Mucosa of stomach (tissue), 1 donor: ENCODE results near the gene DENND1C.

Experiments used
- H3K27me3 ChIP-seq: one replicate; pipeline ENCODE4 v1.7.0; 2013; ENCODE audit warnings: mild to moderate bottlenecking, low read length; ENCODE audit not compliant: control insufficient read depth, insufficient read depth
- H3K36me3 ChIP-seq: one replicate; pipeline ENCODE4 v1.7.0; 2013; ENCODE audit warnings: low read length; ENCODE audit not compliant: control insufficient read depth, insufficient read depth
- H3K4me1 ChIP-seq: one replicate; pipeline ENCODE4 v1.7.0; 2013; ENCODE audit warnings: mild to moderate bottlenecking, low read length; ENCODE audit not compliant: control insufficient read depth, insufficient read depth
- H3K4me3 ChIP-seq: one replicate; pipeline ENCODE4 v1.7.0; 2013; ENCODE audit warnings: low read length
- H3K9ac ChIP-seq: one replicate; pipeline ENCODE4 v1.7.0; 2013; ENCODE audit warnings: mild to moderate bottlenecking, low read length, moderate library complexity
- H3K9me3 ChIP-seq: one replicate; pipeline ENCODE4 v1.7.0; 2013; ENCODE audit warnings: mild to moderate bottlenecking, low read length, moderate library complexity; ENCODE audit not compliant: control insufficient read depth
- donor health status: Pancreatic carcinoma.

DENND1C gene, protein sequence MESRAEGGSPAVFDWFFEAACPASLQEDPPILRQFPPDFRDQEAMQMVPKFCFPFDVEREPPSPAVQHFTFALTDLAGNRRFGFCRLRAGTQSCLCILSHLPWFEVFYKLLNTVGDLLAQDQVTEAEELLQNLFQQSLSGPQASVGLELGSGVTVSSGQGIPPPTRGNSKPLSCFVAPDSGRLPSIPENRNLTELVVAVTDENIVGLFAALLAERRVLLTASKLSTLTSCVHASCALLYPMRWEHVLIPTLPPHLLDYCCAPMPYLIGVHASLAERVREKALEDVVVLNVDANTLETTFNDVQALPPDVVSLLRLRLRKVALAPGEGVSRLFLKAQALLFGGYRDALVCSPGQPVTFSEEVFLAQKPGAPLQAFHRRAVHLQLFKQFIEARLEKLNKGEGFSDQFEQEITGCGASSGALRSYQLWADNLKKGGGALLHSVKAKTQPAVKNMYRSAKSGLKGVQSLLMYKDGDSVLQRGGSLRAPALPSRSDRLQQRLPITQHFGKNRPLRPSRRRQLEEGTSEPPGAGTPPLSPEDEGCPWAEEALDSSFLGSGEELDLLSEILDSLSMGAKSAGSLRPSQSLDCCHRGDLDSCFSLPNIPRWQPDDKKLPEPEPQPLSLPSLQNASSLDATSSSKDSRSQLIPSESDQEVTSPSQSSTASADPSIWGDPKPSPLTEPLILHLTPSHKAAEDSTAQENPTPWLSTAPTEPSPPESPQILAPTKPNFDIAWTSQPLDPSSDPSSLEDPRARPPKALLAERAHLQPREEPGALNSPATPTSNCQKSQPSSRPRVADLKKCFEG

DNA sequence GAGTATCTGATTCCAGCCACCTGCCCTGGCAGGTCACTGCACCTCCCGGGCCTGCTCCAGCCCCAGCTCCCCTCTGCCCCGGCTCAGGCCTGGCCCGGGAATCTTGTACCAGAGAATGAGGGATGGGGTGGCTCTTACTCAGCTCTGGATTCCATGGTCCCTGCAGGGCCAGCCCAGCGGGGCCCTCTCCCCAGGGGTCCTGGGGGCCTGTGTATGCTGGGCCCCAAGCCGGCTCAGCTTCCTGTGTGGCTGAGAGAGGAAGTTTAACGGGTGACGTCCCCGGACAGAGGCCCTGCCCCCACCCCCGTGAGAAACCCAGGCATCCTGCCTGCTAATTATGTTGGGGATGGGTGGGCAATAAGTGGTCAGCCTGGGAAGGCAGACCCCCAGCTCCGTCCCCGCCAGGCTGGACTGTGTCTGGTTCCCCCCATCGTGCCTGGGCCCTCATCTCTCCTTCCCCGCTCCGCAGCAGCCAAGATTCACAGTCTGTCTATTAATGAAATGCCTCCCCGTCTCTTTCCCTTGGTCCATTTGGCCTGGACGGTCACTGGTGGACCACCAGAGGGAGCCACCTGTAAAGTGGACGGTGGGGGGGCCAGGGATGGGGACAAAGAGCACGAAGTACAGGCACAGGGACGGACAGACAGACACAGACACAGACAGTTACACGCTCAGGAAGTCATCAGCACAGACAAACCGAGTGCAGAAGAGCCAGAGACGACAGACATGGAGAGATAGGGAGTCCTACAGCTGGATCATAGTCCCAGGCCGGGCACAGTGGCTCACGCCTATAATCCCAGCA, at the start of gene DENND1C:
Gene DENND1C (minus strand): TSS at position 247 of the 802 bp plus-strand sequence. CDS start 92 bp downstream, at position 155.
- Histone ChIP-seq H3K9me3 (no peaks in the 10 kb centered on the region), H3K9ac (peak within 1 kb of the TSS; percentile 33), H3K4me3 (no peak within 1 kb of the TSS), H3K27me3 (peaks cover 8% of the 10 kb centered on the region), H3K36me3 (no peaks in the 10 kb centered on the region), H3K4me1 (peaks cover 4% of the 10 kb centered on the region)

DNA sequence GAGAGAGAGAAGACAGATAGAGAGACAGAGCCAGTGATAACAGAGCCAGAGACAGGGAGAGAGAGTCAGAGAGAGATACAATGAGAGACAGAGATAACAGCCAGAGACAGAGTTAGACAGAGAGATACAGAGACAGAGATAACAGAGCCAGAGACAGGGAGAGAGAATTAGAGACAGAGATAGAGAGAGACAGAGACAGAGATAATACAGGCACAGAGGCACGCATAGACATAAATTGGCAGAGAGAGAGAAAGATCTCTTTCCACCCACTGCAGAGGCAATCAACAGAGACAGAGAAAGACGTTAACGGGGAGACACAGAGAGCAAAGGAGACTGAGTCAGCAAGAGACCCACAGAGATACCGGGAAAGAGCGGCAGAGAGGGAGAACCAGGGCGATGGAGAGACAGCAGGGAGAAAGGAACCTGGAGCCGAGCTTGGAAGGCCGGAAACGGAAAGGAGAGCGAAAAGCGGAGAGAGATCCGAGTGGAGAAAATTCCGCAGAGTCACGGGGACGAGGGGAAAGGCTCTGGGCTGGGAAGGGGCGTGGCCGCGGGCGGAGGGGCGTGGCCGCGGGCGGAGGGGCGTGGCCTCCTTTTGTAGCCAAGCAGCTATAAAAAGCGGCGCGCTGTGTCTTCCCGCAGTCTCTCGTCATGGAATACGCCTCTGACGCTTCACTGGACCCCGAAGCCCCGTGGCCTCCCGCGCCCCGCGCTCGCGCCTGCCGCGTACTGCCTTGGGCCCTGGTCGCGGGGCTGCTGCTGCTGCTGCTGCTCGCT, 49.0 kb upstream of the DENND1C start, which contains the start of gene TNFSF9:
Gene TNFSF9 (plus strand): TSS at position 641 of the 777 bp plus-strand sequence. CDS start 11 bp downstream, at position 652.
- Histone ChIP-seq H3K9ac (peak within 1 kb of the TSS; percentile 53), H3K9me3 (no peaks in the 10 kb centered on the region), H3K36me3 (no peaks in the 10 kb centered on the region), H3K4me3 (peak within 1 kb of the TSS; percentile 19), H3K27me3 (peaks cover 46% of the 10 kb centered on the region), H3K4me1 (peaks cover 23% of the 10 kb centered on the region)

DNA sequence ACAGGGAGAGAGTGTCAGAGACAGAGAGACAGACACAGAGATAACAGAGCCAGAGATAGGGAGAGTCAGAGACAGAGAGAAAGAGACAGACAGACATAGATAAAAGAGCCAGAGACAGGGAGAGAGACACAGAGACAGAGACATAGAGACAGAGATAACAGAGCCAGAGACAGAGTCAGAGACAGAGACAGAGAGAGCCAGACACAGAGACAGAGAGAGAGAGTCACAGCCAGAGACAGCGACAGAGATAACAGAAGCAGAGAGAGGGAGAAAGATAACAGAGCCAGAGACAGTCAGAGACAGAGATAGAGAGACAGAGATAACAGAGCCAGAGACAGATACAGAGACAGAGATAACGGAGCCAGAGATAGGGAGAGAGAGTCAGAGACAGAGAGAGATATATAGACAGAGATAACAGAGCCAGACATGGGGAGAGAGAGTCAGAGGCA, 48.4 kb upstream of the DENND1C start:
- H3K4me3 ChIP-seq: no peak overlapping the region
- H3K36me3 ChIP-seq: no peaks in the 10 kb centered on the region
- H3K4me1 ChIP-seq: peaks cover 23% of the 10 kb centered on the region
- peaks cover 46% of the 10 kb centered on the region for H3K27me3 ChIP-seq
- H3K9ac ChIP-seq: peak overlapping the region; percentile 44
- no peaks in the 10 kb centered on the region for H3K9me3 ChIP-seq

DNA sequence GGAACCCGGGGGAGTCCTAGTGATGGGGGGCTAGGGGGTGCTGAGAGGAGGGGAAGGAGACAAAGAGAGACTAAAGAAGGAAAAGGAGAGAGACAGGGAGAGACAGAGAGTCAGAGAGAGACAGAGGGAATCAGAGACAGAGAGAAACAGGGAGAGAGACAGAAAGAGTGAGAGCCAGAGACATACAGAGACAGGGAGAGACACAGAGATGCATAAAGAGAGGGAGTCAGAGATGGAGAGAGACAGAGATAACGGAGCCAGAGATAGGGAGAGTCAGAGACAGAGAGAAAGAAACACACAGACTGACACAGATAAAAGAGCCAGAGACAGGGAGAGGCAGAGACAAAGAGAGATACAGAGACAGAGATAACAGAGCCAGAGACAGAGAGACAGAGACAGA, 47.8 kb upstream of the DENND1C start:
- Histone ChIP-seq H3K4me3 (no peak overlapping the region), H3K27me3 (peaks cover 41% of the 10 kb centered on the region)

DNA sequence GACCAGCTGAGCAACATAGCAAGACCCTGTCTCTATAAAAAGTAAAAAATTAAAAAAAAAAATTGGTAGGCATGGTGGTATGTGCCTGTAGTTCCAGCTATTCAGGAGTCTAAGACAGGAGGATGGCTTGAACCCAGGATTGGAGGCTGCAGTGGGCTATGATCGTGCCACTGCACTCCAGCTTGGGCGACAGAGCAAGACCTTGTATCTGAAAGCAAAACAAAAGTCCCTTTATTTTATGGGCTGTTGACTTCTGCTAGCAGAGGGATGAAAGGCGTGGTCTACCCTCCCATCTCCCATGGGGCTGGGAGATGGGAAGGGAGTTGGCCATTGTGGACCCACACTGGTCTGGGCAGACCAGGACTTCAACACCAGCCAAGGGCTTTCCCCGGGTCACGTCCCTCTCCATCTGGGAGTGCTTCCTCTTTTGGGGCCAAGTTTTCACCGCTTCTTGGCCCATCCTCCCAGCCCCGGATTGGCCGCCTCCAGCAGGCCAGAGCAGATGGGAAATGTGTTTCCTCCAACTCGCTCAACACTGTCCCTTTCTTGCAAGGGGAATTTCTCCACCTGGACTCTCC, 47.0 kb upstream of the DENND1C start:
- peaks cover 36% of the 10 kb centered on the region for H3K27me3 ChIP-seq
- peaks cover 23% of the 10 kb centered on the region for H3K4me1 ChIP-seq
- no peaks in the 10 kb centered on the region for H3K36me3 ChIP-seq
- no peak overlapping the region for H3K9ac ChIP-seq
- no peaks in the 10 kb centered on the region for H3K9me3 ChIP-seq
- H3K4me3 ChIP-seq: no peak overlapping the region

More for the DNA sequence above, 47.8 kb upstream of the DENND1C start:
- Histone ChIP-seq H3K9me3 (no peaks in the 10 kb centered on the region), H3K36me3 (no peaks in the 10 kb centered on the region), H3K9ac (no peak overlapping the region), H3K4me1 (peaks cover 23% of the 10 kb centered on the region)

DNA sequence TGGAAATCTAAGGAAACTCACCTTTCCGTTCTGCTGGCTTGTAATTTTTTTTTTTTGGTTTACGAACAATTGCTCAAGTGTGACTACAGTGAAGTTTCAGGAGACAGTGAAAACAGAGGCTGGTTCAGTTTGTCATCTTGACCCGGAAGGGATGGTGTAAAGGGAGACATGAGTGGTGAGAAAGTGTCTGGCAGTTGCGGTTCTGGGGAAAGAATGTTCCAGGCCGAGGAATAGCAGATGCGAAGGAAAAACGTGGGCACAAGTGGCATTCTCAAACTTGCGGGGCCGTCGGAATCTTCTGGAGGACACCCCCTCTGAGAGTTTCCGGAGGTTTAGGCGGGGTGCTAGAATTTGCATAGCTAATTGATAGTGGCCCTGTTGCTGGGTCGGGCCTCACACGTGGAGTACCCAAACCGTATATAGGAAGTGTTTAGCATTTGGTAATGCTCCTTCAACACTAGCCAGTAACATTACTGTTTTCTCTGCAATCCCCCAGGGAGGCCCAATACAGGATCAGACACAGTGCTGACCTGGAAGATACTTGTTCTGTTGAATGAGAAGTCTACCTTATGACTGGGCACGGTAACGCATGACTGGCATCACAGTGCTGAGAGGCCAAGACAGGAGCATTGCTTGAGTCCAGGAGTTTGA, 46.4 kb upstream of the DENND1C start:
- H3K4me3 ChIP-seq: no peak overlapping the region
- H3K27me3 ChIP-seq: peaks cover 35% of the 10 kb centered on the region
- H3K9me3 ChIP-seq: no peaks in the 10 kb centered on the region
- peaks cover 23% of the 10 kb centered on the region for H3K4me1 ChIP-seq
- no peaks in the 10 kb centered on the region for H3K36me3 ChIP-seq
- H3K9ac ChIP-seq: no peak overlapping the region

DNA sequence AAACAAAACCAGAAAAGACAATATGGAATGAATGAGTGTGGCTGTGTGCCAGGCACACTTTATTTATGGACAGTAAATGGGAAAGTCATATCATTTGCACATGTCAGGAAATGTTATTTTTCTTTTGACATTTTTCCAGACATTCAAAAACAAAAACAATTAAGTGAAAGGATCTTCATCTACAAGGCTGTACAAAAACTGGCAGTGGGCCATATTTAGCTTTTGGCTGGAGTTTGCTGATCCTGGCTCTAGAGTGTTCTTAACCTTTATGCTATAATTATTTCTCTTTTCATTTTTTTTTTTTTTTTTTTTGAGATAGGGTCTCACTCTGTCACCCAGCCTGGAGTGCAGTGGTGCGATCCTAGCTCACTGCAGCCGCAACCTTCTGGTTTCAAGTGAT, 42.7 kb upstream of the DENND1C start:
- H3K4me1 ChIP-seq: no peaks in the 10 kb centered on the region
- peaks cover 2% of the 10 kb centered on the region for H3K27me3 ChIP-seq
- no peaks in the 10 kb centered on the region for H3K36me3 ChIP-seq
- no peaks in the 10 kb centered on the region for H3K9me3 ChIP-seq
- no peak overlapping the region for H3K9ac ChIP-seq
- no peak overlapping the region for H3K4me3 ChIP-seq

DNA sequence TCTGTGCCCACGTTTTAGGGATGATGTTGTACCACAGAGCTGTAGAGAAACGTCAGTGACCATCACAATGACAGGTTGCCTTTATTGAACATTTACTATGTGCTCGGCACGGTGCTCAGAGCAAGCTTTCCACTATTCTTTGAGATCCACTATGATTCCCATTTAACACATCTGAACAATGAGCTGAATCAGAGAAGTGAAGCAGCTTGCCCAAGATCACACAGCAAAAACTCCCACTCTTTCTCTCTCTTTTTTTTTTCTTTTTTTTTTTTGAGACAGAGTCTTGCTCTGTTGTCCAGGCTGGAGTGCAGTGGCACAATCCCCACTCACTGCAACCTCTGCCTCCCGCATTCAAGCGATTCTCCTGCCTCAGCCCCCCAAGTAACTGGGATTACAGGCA, 41.1 kb upstream of the DENND1C start:
- H3K4me3 ChIP-seq: no peak overlapping the region
- no peaks in the 10 kb centered on the region for H3K4me1 ChIP-seq
- H3K9ac ChIP-seq: no peak overlapping the region
- no peaks in the 10 kb centered on the region for H3K9me3 ChIP-seq
- no peaks in the 10 kb centered on the region for H3K27me3 ChIP-seq
- no peaks in the 10 kb centered on the region for H3K36me3 ChIP-seq

DNA sequence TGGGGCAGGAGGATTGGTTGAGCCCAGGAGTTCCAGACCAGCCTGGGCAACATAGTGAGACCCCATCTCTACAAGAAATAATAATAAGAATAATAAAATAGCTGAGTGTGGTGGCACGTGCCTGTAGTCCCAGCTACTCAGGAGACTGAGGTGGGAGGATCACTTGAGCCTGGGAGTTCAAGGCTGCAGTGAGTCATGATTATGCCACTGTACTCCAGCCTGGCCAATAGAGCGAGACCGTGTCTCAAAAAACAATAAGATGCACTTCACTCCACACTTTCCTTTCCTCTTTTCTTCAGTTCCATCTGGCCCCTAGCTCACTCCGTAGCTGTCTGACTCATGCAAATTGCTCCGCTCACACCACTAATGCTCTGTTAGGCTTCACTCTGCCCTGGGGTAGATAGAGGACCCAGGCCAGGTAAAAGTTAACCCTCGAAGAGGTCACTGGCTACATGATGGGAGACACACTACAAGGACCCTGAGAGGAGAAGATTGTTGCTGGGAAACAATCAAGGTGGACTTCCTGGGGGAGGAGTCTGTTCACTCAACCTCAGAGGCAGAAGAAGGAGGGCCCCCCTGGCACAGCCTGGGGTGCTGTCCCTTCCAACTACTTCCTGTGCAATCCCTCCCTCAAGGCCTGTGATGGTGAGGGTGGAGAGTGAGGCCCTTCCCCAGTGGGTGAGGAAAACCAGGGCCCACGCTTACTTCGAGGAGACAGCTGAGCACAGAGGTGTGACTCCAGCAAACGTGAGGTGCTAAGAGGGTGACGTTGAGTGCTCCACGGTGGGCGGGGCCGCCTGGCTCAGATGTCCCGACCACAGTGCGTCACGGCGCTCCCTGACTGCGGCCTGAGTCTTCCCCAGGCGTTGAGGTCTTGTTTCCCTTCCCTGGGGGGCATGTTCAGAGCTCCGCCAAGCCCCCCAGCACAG, 40.4 kb upstream of the DENND1C start:
- Histone ChIP-seq H3K4me3 (no peak overlapping the region), H3K9me3 (no peaks in the 10 kb centered on the region), H3K9ac (no peak overlapping the region), H3K27me3 (no peaks in the 10 kb centered on the region), H3K36me3 (no peaks in the 10 kb centered on the region), H3K4me1 (peaks cover 3% of the 10 kb centered on the region)

DNA sequence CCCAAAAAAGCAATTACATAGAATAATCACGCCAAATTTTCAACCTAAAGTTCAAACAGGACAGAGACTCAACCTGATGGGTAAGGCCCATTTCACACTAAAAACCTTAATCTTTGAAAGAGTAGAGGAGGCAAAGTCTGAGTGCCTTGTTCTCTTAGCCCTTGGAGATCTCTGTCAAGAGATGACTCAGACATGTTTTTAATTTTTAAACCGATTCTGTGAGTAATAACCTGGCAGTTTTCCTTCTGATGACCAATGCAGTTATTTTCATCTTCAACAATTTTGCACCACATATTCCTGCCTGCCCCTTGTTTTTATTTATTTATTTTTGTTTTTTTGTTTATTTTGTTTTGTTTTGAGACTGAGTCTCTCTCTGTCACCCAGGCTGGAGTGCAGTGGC, 37.7 kb upstream of the DENND1C start:
- no peak overlapping the region for H3K9ac ChIP-seq

More for the DNA sequence above, 37.7 kb upstream of the DENND1C start:
- Histone ChIP-seq H3K4me1 (peaks cover 5% of the 10 kb centered on the region), H3K36me3 (no peaks in the 10 kb centered on the region), H3K4me3 (no peak overlapping the region), H3K27me3 (no peaks in the 10 kb centered on the region), H3K9me3 (no peaks in the 10 kb centered on the region)
